ENCODE data around the gene SPATS2L.

The SPATS2L gene

GRCh38 chr2:200408428-200409316 is 102.2 kb downstream of the SPATS2L start:
- DNase-seq = no peak

- no peak for DNase-seq
These were observed 105.3 kb downstream of the SPATS2L start for GRCh38 chr2:200411831-200412230.

GRCh38 chr2:200414367-200414766 is 107.9 kb downstream of the SPATS2L start:
- DNase-seq = no peak

DNA sequence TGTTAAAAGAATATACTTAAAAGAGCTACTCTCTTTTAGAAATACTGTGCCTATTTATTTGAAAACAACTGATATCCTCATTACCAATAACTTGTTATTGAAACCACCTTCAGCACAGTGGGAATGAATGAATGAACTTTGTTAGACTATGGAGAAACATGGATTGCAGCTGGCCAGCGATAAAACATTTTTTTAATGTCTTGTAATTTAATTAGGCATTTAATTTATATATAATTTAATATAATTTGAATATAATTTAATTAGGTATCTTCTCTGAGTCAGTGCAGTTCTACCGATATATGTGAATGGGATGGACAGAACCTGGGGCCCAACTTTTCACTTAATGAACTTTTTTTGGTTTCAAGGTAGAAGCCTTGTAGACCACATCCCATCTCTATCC is 109.0 kb downstream of the SPATS2L start:
- no peak for DNase-seq

DNA sequence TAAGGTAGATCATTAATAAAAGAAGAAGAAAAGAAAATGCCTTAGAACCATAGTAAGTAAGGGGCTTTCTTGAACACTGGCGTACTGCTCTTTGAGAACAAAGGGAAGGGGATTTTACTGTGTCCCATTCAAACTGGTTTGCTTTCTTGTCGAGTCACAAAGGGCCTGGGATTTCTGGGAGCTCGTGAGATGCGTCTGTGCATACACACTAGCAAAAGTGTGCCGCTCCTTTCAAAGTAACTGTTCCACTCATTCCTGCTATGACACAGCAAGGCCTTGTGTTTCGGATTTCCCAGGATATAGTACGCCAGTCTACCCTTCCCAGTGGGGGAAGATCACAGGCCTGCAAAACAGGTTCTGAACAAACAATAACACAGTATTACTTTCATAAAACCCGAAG is 110.4 kb downstream of the SPATS2L start:
- DNase-seq = no peak

- no peak for DNase-seq
These were observed 110.9 kb downstream of the SPATS2L start for GRCh38 chr2:200417366-200417765.

GRCh38 chr2:200418399-200418798 is 111.9 kb downstream of the SPATS2L start:
- DNase-seq = no peak

DNA sequence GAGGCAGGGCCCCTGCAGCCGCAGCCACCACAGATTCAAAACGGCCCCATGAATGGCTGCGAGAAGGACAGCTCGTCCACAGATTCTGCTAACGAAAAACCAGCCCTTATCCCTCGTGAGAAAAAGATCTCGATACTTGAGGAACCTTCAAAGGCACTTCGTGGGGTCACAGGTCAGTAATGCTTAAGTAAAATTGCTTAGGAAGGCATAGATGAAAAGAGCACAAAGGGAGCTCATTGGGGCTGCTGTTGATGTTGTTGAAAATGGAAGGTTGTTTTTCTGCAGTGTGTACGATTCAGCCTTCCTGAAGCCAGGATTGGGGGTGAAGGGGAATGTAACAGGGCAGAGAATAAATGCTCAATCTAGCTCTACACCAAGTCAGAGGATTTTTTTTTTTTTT is 112.8 kb downstream of the SPATS2L start:
- DNase-seq = no peak

DNA sequence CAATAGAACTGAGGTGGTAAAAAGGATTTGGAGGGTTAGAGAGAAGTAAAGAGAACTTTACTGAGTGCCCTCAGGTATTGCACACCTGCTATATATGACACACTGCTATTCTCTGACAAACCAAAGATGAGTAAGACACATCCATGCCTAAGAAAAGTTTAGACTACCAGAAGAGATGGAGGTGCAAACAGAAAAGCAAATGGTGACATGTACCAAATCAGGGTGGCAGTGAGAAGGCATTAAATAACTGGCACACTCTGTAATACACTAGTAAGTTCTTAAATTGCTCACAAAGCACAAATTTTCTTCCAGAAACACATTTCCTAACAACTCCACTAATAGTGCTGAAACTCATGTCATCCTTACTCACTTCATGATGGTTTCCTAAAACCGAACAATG is 114.8 kb downstream of the SPATS2L start:
- DNase-seq = no peak

- DNase-seq = no peak
These were observed 115.6 kb downstream of the SPATS2L start for GRCh38 chr2:200422071-200422470.

- no peak for DNase-seq
These were observed 116.2 kb downstream of the SPATS2L start for GRCh38 chr2:200422532-200423261.

DNA sequence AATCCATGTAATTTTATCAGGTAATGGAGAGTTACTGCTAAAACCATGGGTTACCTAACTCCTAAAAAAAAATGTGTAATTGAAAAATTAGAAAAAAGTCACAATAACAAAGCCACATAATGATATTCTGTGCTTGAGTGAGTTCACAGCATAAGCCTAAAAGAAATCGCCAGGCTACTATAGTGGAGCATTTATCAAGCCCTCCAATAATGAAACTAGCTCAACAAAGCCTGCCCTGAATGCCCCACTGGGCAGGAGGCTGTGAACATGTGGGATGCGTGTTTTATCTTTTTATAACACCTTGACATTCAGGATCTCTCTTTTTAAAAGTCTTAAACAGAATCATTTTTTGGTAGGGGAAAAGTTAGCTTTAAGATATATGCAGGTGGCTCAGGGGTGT is 117.0 kb downstream of the SPATS2L start:
- no peak for DNase-seq

DNA sequence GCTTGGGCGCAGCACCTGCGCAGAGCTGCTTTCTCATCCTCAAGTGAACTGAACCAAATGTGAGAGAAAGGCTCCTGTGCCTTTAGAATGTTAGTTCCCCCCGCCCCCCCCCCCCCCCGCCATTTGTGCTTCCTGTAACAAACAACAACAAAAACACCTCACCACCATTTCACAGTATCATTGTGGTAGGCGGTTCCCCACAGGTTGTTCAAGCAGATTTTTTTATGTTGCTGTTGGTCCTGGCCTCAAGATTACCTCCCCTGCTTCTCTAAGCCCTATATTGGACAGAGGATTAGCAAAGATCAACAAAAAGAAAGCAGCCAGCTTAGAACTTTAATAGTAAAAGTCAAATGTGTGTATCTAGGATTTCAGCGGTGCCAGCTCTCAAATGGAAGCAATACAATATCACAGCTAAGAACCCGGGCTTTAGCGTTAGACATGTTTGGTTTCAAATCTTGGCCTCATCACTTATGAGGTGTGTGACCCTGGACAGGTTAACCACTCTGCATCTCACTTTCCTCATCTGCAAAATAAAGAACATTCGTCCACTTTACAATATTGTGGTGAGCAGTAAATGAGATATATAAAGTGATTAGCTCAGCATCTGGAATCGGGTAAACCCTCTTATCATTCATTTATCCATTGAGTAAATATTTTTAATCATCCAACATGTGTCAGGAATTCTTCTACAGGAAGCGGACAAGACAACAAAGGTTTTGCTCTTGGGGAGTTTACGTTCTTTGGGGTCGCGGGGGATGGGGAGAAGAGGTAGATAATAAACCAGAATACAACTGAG is 118.7 kb downstream of the SPATS2L start:
- no peak for DNase-seq

GRCh38 chr2:200426754-200427153 is 120.3 kb downstream of the SPATS2L start:
- DNase-seq = no peak

DNA sequence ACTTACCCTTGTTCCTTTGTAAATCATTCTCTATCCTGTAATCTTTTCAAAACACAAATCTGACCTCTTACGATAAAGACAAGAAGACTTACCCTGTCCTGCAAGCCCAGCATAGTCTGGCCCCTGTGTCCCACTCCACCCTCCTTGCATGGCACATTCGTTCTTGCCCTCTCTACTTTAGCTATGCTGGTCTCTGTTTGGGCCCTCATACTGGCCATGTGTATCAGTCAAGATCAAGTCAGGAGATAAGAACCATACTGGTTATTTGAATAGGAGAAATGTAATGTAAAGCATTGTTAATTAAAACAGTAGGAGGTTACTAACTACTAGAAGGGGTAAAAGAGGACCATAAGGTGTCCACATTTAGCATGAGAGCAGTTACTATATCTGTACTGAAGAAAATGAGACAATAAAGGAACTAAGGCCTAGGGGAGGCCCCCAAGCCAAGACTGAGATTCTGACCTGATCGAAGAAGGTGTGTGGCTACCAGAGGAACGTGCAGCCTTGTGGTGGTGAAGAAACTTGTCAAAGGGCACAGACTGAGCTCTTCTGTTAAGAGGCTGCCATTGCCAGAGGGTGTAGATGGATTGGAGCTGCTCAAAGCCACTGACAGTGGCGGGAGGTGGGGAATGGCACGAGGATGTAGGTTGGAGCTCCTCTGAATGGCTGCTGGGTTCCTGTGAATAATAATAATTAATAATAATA is 122.6 kb downstream of the SPATS2L start:
- DNase-seq = no peak

- no peak for DNase-seq
These were observed 123.5 kb downstream of the SPATS2L start for GRCh38 chr2:200430017-200430416.

GRCh38 chr2:200431996-200432705 is 125.7 kb downstream of the SPATS2L start:
- DNase-seq = no peak

GRCh38 chr2:200435379-200435778 is 128.9 kb downstream of the SPATS2L start:
- no peak for DNase-seq

DNA sequence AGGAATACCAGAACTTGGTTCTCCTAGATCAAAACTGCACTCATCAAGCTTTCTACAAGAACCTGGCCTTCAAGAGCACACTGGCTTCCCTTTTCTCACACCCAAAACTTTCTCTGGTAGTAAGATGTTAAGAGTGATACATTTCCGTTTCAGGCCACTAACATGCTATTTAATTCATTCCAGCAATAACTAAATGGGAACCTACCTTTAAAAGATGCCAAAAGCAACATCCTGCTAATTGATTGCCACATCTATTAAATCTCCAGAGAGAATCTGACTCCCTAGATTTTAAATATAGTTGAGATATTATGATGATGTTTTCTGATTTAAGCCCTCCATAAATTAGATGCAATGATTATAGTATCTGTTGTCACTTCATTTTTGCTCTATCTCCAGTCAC is 131.8 kb downstream of the SPATS2L start:
- no peak for DNase-seq

DNA sequence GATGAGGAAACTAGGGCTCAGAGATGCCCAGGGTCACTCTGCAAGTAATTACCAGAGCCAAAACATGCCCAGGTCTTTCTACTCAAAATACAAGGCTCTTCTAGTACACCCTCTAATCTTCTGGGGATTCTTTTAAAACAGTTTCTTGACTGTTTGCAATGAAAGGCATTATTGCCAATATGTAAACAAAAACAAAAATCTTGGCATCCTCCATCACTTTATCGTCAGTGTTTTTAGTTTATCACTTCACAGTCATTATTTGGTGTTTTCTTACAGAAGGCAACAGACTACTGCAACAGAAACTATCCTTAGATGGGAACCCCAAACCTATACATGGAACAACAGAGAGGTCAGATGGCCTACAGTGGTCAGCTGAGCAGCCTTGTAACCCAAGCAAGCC is 132.4 kb downstream of the SPATS2L start:
- no peak for DNase-seq

DNA sequence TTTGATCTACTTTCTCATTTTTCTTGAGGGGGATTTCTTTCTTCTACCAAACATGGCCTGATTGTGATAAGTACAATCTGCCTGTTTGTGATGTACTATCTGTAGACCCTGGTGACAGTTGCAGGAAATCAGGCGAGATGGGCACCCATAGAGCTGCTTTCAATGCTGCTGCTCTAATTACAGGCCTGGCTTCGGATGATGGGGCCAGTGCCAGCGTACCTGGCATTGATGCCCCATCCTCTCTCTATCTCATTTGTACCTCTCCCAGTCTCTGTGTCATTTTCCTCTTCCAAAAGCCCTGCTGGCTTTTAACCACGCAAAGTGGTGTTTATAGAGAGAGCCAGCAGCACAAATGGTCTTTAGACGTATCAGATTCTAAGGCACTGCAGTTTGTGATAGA is 133.5 kb downstream of the SPATS2L start:
- DNase-seq = no peak
